Heart right ventricle (tissue), 16 donors: ENCODE data around the gene KIF26B. TPM values are rescaled to one million over a fixed set of nuclear protein-coding genes. Genes with fewer than 3 reads are reported as not detected.

ENCODE experiments used
- ATAC-seq, 8 donors: fragments of 200-7000 bp; cut with Tn5 transposase; one replicate each; pipeline ENCODE4 v1.9.1; 2020; ENCODE audit warnings: mild to moderate bottlenecking in 8 of 8, moderate library complexity in 8 of 8, moderate number of reproducible peaks in 1 of 8
- DNase-seq, 2 donors: peaks; one replicate each; pipeline ENCODE4 v3.0.0-alpha.2; 2020
- H3K27ac ChIP-seq, 10 donors: fragments of 200-600 bp; sonication (generic) in 2 of 10; one replicate each; pipeline versions ENCODE4 v1.5.0 to v1.8.0; 2020 to 2022; ENCODE audit warnings: mild to moderate bottlenecking in 3 of 10
- H3K27me3 ChIP-seq, 7 donors: fragments of 200-600 bp; one replicate each; pipeline ENCODE4 v1.8.0; 2021 to 2022; ENCODE audit warnings: mild to moderate bottlenecking in 2 of 7
- H3K36me3 ChIP-seq, 9 donors: fragments of 200-600 bp; sonication (generic) in 1 of 9; one replicate each; pipeline versions ENCODE4 v1.5.0 to v1.8.0; 2020 to 2022; ENCODE audit warnings: mild to moderate bottlenecking in 2 of 9
- H3K4me1 ChIP-seq, 9 donors: fragments of 200-600 bp; sonication (generic) in 1 of 9; one replicate each; pipeline versions ENCODE4 v1.5.0 to v1.8.0; 2020 to 2022; ENCODE audit warnings: mild to moderate bottlenecking in 4 of 9
- H3K4me3 ChIP-seq, 10 donors: fragments of 200-600 bp; sonication (generic) in 2 of 10; one replicate each; pipeline versions ENCODE4 v1.5.0 to v1.8.0; 2020 to 2022; ENCODE audit warnings: mild to moderate bottlenecking in 7 of 10, moderate library complexity in 2 of 10
- H3K9me3 ChIP-seq, 11 donors: fragments of 200-600 bp in 10 of 11; sonication (generic) in 2 of 11; one replicate each; pipeline versions ENCODE4 v1.5.0 to v1.8.0; 2013 to 2022; ENCODE audit warnings: mild to moderate bottlenecking in 2 of 11, control low read depth in 1 of 11, moderate library complexity in 1 of 11
- CTCF ChIP-seq, 9 donors: fragments of 200-600 bp; sonication (generic) in 2 of 9; IDR thresholded peaks; one replicate each; pipeline versions ENCODE4 v1.5.0 to v1.8.0; 2021 to 2022; ENCODE audit warnings: antibody characterized with exemption in 9 of 9, mild to moderate bottlenecking in 5 of 9, moderate library complexity in 1 of 9
- WGBS, 2 donors: extraction: QIAGEN DNeasy Blood & Tissue Kit; methylation state at CpG; one replicate each; pipeline ENCODE4 v1.1.7; 2013; ENCODE audit warnings: inconsistent platforms in 1 of 2; 5-methylcytosine and 5-hydroxymethylcytosine counted together
- intact Hi-C, 10 donors: fragments of 100-400 bp; cut with DNase I; formaldehyde crosslinking; loops; one replicate each; pipeline versions ENCODE4 v1.11.1 to v1.14.2; 2022
- polyA plus RNA-seq, 2 donors: library from polyadenylated mRNA; stranded (reverse); fragments of 200-250 nt; gene quantifications; one replicate each; pipeline ENCODE4 v1.2.3, GENCODE V29; 2013
- total RNA-seq, 10 donors: library from RNA; stranded (reverse); fragmentation: NEBNext Ultra II Directional in 3 of 10; extraction: Animal tissue kit (Norgen Biotek cat#: 25700) in 3 of 10; gene quantifications; one replicate each; pipeline versions ENCODE4 v1.2.1 to v1.2.4, GENCODE V29; 2021 to 2023
- donor health status: Arrhythmogenic right ventricular cardiomyopathy.
- donor health status: ischemic (EF 13 %, LVEDD 7.1; RV severe dilation, severe dysfunction).
- donor health status: healthy with polysubstance abuse.
- donor health status: DM: no; HTN: yes; CAD: no.
- donor health status: DM: no; HTN: no; CAD: no.
- donor health status: ischemic (EF 25% LVEDD 6.9; RV normal size, moderate dysfunction).
- donor health status: ischemic (EF 25% LVEDD 5.7; RV mildly dilated, moderate dysfunction).
- donor health status: healthy.
- donor health status: DM: yes; HTN: yes; CAD: no.
- donor health status: Ischemic cardiomyopathy.
- donor health status: ischemic (EF 35%, LVEDD 5.7; RV mildly dilated, moderate dysfunction).
- donor health status: nonischemic (EF 11% LVEDD 7.7; RV severe dilation, severe dysfunction).
- donor health status: DM: yes; HTN: yes; CAD: no.
- donor health status: PGD.
- donor health status: ischemic (EF 29% LVEDD 5.4; RV normal size, mild dysfunction).
- donor health status: nonischemic (EF 23%, LVEDD 6.1; RV moderate dilation, normal function).

Gene KIF26B
- total and polyA plus RNA-seq, 12 donors, result 0.66 to 8.8 (median 2.8) TPM

GRCh38 chr1:245622332-245623014 lies 467.7 kb downstream of the KIF26B start:
- ATAC-seq, result no peak

GRCh38 chr1:245641384-245641783 lies 486.6 kb downstream of the KIF26B start:
- Histone ChIP-seq H3K36me3 (no peaks in the 10 kb centered on the region), H3K4me3 (no peak overlapping the region), H3K9me3 (peaks cover 0 to 46% (median 21%) of the 10 kb centered on the region in 11 donors), H3K4me1 (no peaks in the 10 kb centered on the region), H3K27me3 (peaks cover 0 to 3% (median 0%) of the 10 kb centered on the region in 7 donors), H3K27ac (no peak overlapping the region)
- intact Hi-C loops, result no loop called here
- 95 to 100% methylated on average over 1 of the region's 1 CpG for WGBS, 2 donors
- DNase-seq, result no peak
- ATAC-seq, result no peak
- TF ChIP-seq CTCF (IDR thresholded peaks at IDR 0.05), result no peak

More at GRCh38 chr1:245622332-245623014, 467.7 kb downstream of the KIF26B start:
- no peak for TF ChIP-seq CTCF (IDR thresholded peaks at IDR 0.05)
- no peak overlapping the region for H3K27ac ChIP-seq
- H3K36me3 ChIP-seq, result no peaks in the 10 kb centered on the region
- no peak for DNase-seq
- intact Hi-C loops, result no loop called here
- H3K9me3 ChIP-seq, result no peaks in the 10 kb centered on the region
- H3K4me3 ChIP-seq, result no peak overlapping the region
- no peaks in the 10 kb centered on the region for H3K27me3 ChIP-seq
- H3K4me1 ChIP-seq, result no peaks in the 10 kb centered on the region
- 86 to 88% methylated on average over 18 of the region's 18 CpGs for WGBS, 2 donors

GRCh38 chr1:245645406-245645805 lies 490.6 kb downstream of the KIF26B start:
- DNase-seq (no peak), ATAC-seq (no peak)
- Histone ChIP-seq H3K4me1 (no peaks in the 10 kb centered on the region), H3K27ac (no peak overlapping the region), H3K9me3 (peaks cover 0 to 28% (median 17%) of the 10 kb centered on the region in 11 donors), H3K4me3 (no peak overlapping the region), H3K27me3 (peaks cover 0 to 3% (median 0%) of the 10 kb centered on the region in 7 donors), H3K36me3 (no peaks in the 10 kb centered on the region)
- intact Hi-C loops, result no loop called here
- no peak for TF ChIP-seq CTCF (IDR thresholded peaks at IDR 0.05)
- WGBS, 2 donors, result 89 to 93% methylated on average over 4 of the region's 4 CpGs

GRCh38 chr1:245645894-245646293 lies 491.1 kb downstream of the KIF26B start:
- Histone ChIP-seq H3K4me1 (no peaks in the 10 kb centered on the region), H3K36me3 (no peaks in the 10 kb centered on the region), H3K27ac (no peak overlapping the region), H3K9me3 (peaks cover 0 to 23% (median 12%) of the 10 kb centered on the region in 11 donors), H3K4me3 (no peak overlapping the region), H3K27me3 (peaks cover 0 to 3% (median 0%) of the 10 kb centered on the region in 7 donors)
- intact Hi-C loops, result no loop called here
- 57 to 62% methylated on average over 9 of the region's 9 CpGs for WGBS, 2 donors
- TF ChIP-seq CTCF (IDR thresholded peaks at IDR 0.05), result no peak
- no peak for DNase-seq
- ATAC-seq, result no peak
